Body of pancreas (tissue), 4 donors: ENCODE measurements around the gene IFTAP. TPM values are rescaled to one million over a fixed set of nuclear protein-coding genes. Genes with fewer than 3 reads are reported as not detected.

Experiments
- ATAC-seq: fragments of 150-250 bp; one replicate; pipeline ENCODE4 v1.9.1; 2016
- DNase-seq, 4 donors: peaks; one replicate each; pipeline ENCODE4 v3.0.0-alpha.2; 2019
- H3K27ac ChIP-seq, 4 donors: fragments of 200-600 bp; sonication (generic); 1 replicate in 3 of 4; 2 replicates in 1 of 4; pipeline versions ENCODE4 v1.5.1 to v1.6.1; 2016 to 2019; ENCODE audit warnings: mild to moderate bottlenecking in 1 of 4, mixed read lengths in 1 of 4, moderate library complexity in 1 of 4
- H3K27me3 ChIP-seq, 2 donors: fragments of 200-600 bp; sonication (generic); one replicate each; pipeline ENCODE4 v1.6.0; 2016; ENCODE audit warnings: mild to moderate bottlenecking in 1 of 2
- H3K36me3 ChIP-seq, 2 donors: fragments of 200-600 bp; sonication (generic); replicated peaks in 1 of 2; 2 replicates each; pipeline ENCODE4 v1.5.1; 2016; ENCODE audit warnings: low read depth in 2 of 2; ENCODE audit not compliant: insufficient read depth in 1 of 2
- H3K4me1 ChIP-seq: fragments of 200-600 bp; sonication (generic); one replicate; pipeline ENCODE4 v1.6.0; 2016
- H3K4me3 ChIP-seq, 2 donors: fragments of 200-600 bp; sonication (generic); 1 replicate in 1 of 2; 2 replicates in 1 of 2; pipeline ENCODE4 v1.5.1; 2016 to 2019
- H3K9me3 ChIP-seq, 3 donors: fragments of 200-600 bp; sonication (generic); 1 replicate in 2 of 3; 2 replicates in 1 of 3; pipeline ENCODE4 v1.5.1; 2016
- POLR2A ChIP-seq, 3 donors: fragments of 450-650 bp; IDR thresholded peaks; one replicate each; pipeline ENCODE4 v1.6.1; 2016; ENCODE audit warnings: antibody characterized with exemption in 3 of 3, mild to moderate bottlenecking in 2 of 3
- WGBS, 2 donors: methylation state at CpG; one replicate each; pipeline ENCODE4 v1.1.5; 2017; 5-methylcytosine and 5-hydroxymethylcytosine counted together
- intact Hi-C: fragments of 100-400 bp; cut with DNase I; formaldehyde crosslinking; loops from one replicate; pipeline ENCODE4 v1.15.1; 2023
- total RNA-seq, 2 donors: library from RNA; depleted of rRNA; stranded (reverse); fragments of >200 nt; gene quantifications; one replicate each; pipeline ENCODE4 v1.1.0, GENCODE V29; 2016
- TF ChIP-seq, protein P1 (sequence below), 7 experiments: fragments of 450-650 bp in 4 of 7; fragments of 200-600 bp in 3 of 7; sonication (generic) in 3 of 7; IDR thresholded peaks; one replicate each; pipeline ENCODE4 v1.5.1; 2016 to 2019; ENCODE audit warnings: antibody characterized with exemption in 7 of 7

The IFTAP gene
- total RNA-seq, 2 donors from 2014 or later = 11.9 to 14.3 TPM

- Histone ChIP-seq H3K27me3 (no peaks in the 10 kb centered on the region), H3K9me3 (no peaks in the 10 kb centered on the region), H3K4me3 (no peak overlapping the region), H3K27ac (no peak overlapping the region), H3K36me3 (no peaks in the 10 kb centered on the region), H3K4me1 (no peaks in the 10 kb centered on the region)
- no peak for ATAC-seq
- intact Hi-C loops = no loop called here
- no peak for TF ChIP-seq POLR2A (IDR thresholded peaks at IDR 0.05)
- TF ChIP-seq, protein P1, sequence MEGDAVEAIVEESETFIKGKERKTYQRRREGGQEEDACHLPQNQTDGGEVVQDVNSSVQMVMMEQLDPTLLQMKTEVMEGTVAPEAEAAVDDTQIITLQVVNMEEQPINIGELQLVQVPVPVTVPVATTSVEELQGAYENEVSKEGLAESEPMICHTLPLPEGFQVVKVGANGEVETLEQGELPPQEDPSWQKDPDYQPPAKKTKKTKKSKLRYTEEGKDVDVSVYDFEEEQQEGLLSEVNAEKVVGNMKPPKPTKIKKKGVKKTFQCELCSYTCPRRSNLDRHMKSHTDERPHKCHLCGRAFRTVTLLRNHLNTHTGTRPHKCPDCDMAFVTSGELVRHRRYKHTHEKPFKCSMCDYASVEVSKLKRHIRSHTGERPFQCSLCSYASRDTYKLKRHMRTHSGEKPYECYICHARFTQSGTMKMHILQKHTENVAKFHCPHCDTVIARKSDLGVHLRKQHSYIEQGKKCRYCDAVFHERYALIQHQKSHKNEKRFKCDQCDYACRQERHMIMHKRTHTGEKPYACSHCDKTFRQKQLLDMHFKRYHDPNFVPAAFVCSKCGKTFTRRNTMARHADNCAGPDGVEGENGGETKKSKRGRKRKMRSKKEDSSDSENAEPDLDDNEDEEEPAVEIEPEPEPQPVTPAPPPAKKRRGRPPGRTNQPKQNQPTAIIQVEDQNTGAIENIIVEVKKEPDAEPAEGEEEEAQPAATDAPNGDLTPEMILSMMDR (IDR thresholded peaks at IDR 0.05) = no peak
- WGBS, 2 donors = 76 to 83% methylated on average over 2 of the region's 2 CpGs
- DNase-seq = no peak
These were observed 6.9 kb downstream of the IFTAP start for GRCh38 chr11:36601155-36601554.

DNA sequence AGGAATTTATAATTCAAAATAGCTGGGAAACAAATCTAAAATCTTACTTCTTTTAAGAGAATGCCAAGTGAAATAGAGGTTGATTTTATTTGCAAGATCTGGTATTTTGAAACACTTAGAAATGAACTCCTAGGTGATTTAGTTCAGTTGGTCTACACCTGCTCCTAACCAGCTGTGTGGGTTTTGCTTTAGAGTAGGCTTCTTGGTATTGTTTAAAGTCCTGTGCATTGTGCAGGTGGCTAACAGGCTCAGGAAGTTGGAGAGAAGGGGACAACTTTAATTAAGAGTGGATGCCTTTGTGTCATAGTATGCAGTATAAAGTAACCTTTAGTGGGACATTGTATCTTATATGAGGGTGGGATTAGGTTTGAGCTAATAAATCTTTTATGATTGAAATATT lies 7.8 kb downstream of the IFTAP start:
- intact Hi-C loops = no loop called here
- DNase-seq = no peak
- H3K4me1 ChIP-seq = no peaks in the 10 kb centered on the region
- H3K4me3 ChIP-seq = no peak overlapping the region
- H3K9me3 ChIP-seq = no peaks in the 10 kb centered on the region
- TF ChIP-seq POLR2A (IDR thresholded peaks at IDR 0.05) = no peak
- TF ChIP-seq, protein P1 (IDR thresholded peaks at IDR 0.05) = no peak
- H3K27me3 ChIP-seq = no peaks in the 10 kb centered on the region
- no peak for ATAC-seq
- H3K36me3 ChIP-seq = no peaks in the 10 kb centered on the region
- H3K27ac ChIP-seq = no peak overlapping the region

DNA sequence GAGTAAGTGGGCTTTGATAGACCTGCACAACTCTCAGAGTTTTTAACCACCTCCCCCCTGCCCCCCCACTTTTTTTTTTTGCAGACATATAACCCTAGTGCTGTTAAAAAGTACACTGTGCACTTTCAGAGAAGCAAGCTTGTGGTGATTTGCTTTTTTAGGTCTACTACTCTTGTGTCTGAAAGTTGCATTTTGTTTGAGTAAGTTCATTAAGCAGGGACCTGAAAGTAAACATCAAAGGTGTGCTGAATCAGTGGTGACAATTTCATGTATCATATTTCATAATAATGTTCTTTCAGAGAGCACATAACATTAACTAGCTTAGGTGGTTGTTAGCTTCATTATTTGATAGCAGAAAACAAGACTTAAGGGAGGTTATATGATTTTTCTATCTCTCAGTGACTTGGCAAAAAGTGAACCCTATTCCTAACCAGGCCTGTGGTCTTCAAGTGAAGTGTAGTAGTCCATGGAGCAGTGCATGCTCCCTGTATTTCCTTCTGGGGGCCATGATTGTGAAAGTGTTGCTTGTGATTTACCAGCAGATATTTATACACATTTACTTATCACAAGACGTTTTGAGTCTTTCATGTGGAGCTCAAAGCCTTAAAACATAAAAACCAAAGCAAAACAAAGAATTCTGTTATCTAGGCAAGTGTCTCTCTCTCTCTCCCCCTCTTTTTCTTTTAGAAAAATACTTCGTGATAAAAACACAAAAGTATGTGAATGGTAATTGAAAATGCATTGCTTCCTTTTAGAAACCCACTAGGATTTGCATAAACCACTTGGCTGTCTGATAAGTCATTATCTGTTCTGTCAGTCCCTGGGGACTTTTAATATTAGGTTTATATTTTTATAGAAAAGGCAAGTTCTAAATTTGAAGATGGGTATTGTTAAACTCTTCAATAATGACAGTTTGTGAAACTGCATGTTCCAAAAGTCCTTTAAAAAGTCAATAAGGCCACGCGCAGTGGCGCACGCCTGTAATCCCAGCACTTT lies 11.2 kb downstream of the IFTAP start:
- no peaks in the 10 kb centered on the region for H3K27me3 ChIP-seq

GRCh38 chr11:36608491-36609199 lies 14.3 kb downstream of the IFTAP start:
- H3K27ac ChIP-seq = no peak overlapping the region
- no peak for ATAC-seq
- intact Hi-C loops = no loop called here
- H3K4me1 ChIP-seq = peaks cover 4% of the 10 kb centered on the region
- no peaks in the 10 kb centered on the region for H3K36me3 ChIP-seq
- DNase-seq = no peak
- TF ChIP-seq POLR2A (IDR thresholded peaks at IDR 0.05) = no peak
- TF ChIP-seq, protein P1 (IDR thresholded peaks at IDR 0.05) = no peak
- H3K27me3 ChIP-seq = no peaks in the 10 kb centered on the region
- H3K4me3 ChIP-seq = no peak overlapping the region
- no peaks in the 10 kb centered on the region for H3K9me3 ChIP-seq
- WGBS, 2 donors = 81 to 96% methylated on average over 1 of the region's 1 CpG

More for the DNA sequence above, 11.2 kb downstream of the IFTAP start:
- no peaks in the 10 kb centered on the region for H3K36me3 ChIP-seq
- 77 to 82% methylated on average over 6 of the region's 6 CpGs for WGBS, 2 donors
- intact Hi-C loops = no loop called here
- no peak overlapping the region for H3K27ac ChIP-seq
- peaks cover 4% of the 10 kb centered on the region for H3K4me1 ChIP-seq
- H3K4me3 ChIP-seq = no peak overlapping the region
- H3K9me3 ChIP-seq = no peaks in the 10 kb centered on the region
- TF ChIP-seq, protein P1 (IDR thresholded peaks at IDR 0.05) = no peak
- no peak for TF ChIP-seq POLR2A (IDR thresholded peaks at IDR 0.05)
- ATAC-seq = no peak
- no peak for DNase-seq
